ENCODE data around the gene IFIT1B.
"Not testable (repeated sequence)": the region's sequence is repeated elsewhere in the genome, so short reads cannot be mapped to it uniquely, and the experiment has no call there.

DNA sequence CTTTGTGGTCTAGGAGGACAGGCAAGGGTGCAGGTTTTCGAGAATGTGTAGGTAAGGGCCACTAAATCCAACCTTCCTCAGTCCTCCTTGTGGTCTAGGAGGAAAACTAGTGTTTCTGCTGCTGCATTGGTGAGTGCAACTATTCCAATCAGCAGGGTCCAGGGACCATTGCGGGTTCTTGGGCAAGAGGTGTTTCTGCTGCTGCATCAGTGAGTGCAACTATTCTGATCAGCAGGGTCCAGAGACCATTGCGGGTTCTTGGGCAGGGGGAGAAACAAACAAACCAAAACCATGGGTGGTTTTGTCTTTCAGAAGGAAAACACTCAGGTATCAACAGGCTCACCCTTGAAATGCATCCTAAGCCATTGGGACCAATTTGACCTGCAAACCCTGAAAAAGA, 29.9 kb downstream of the IFIT1B start:
- TF ChIP-seq, protein P1, sequence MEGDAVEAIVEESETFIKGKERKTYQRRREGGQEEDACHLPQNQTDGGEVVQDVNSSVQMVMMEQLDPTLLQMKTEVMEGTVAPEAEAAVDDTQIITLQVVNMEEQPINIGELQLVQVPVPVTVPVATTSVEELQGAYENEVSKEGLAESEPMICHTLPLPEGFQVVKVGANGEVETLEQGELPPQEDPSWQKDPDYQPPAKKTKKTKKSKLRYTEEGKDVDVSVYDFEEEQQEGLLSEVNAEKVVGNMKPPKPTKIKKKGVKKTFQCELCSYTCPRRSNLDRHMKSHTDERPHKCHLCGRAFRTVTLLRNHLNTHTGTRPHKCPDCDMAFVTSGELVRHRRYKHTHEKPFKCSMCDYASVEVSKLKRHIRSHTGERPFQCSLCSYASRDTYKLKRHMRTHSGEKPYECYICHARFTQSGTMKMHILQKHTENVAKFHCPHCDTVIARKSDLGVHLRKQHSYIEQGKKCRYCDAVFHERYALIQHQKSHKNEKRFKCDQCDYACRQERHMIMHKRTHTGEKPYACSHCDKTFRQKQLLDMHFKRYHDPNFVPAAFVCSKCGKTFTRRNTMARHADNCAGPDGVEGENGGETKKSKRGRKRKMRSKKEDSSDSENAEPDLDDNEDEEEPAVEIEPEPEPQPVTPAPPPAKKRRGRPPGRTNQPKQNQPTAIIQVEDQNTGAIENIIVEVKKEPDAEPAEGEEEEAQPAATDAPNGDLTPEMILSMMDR (IDR thresholded peaks at IDR 0.05): not testable (repeated sequence)
- not testable (repeated sequence) for TF ChIP-seq POLR2A (IDR thresholded peaks at IDR 0.05)

All from thyroid gland (tissue), 4 donors.